ENCODE results near the gene ZFP36L1.

DNA sequence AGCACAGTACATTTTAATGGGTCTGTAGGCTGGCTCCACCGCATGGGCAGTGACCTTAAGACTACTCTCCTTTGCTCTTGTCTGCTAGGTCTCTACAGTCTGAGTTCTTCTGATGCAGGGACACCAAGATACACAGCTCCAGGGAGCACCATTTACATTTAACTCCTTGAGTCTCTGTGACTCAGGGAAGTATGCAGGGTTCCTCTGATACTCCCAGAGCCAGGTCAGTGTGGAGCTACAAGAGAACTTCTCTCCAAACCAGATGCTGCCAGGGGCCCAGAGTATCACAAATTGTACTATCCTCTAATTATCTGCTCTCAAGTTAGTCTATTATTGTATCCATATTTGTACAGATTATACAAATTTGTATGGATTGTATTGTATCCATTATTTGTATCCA is 15.2 kb downstream of the ZFP36L1 start:
- TF ChIP-seq, protein P1, sequence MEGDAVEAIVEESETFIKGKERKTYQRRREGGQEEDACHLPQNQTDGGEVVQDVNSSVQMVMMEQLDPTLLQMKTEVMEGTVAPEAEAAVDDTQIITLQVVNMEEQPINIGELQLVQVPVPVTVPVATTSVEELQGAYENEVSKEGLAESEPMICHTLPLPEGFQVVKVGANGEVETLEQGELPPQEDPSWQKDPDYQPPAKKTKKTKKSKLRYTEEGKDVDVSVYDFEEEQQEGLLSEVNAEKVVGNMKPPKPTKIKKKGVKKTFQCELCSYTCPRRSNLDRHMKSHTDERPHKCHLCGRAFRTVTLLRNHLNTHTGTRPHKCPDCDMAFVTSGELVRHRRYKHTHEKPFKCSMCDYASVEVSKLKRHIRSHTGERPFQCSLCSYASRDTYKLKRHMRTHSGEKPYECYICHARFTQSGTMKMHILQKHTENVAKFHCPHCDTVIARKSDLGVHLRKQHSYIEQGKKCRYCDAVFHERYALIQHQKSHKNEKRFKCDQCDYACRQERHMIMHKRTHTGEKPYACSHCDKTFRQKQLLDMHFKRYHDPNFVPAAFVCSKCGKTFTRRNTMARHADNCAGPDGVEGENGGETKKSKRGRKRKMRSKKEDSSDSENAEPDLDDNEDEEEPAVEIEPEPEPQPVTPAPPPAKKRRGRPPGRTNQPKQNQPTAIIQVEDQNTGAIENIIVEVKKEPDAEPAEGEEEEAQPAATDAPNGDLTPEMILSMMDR (IDR thresholded peaks at IDR 0.05): no peak
- TF ChIP-seq POLR2A (IDR thresholded peaks at IDR 0.05) (no peak), POLR2AphosphoS5 (IDR thresholded peaks at IDR 0.05; ENCODE audit: insufficient read depth in 1 of 2, low read depth in 1 of 2) (no peak)

All from vagina (tissue), 2 donors.